HG02588 (cell line): ENCODE data around the gene ANKRD34C.
"Not testable (repeated sequence)": the region's sequence is repeated elsewhere in the genome, so short reads cannot be mapped to it uniquely, and the experiment has no call there.

Source experiments
- ATAC-seq: cut with Tn5 transposase; IDR thresholded peaks from one replicate; pipeline ENCODE4 v1.9.1; 2021; ENCODE audit warnings: mild to moderate bottlenecking, moderate library complexity; ENCODE audit not compliant: unreplicated experiment

ANKRD34C gene

GRCh38 chr15:79310985-79311900, 28.7 kb downstream of the ANKRD34C start, which contains the start of gene TMED3:
TMED3 (plus strand) TSS chr15:79311112; CDS start chr15:79311250, 138 bp downstream.
- ATAC-seq: peak; percentile 83

GRCh38 chr15:79311901-79312553, 29.5 kb downstream of the ANKRD34C start:
- no peak for ATAC-seq

- no peak for ATAC-seq
Measured at GRCh38 chr15:79314186-79314585, 31.7 kb downstream of the ANKRD34C start.

GRCh38 chr15:79314811-79315210, 32.3 kb downstream of the ANKRD34C start:
- ATAC-seq: no peak

GRCh38 chr15:79315623-79316328, 33.3 kb downstream of the ANKRD34C start:
- ATAC-seq: no peak

- no peak for ATAC-seq
Measured at GRCh38 chr15:79316864-79317263, 34.3 kb downstream of the ANKRD34C start.

- not testable (repeated sequence) for ATAC-seq
Measured at GRCh38 chr15:79319973-79320372, 37.5 kb downstream of the ANKRD34C start.

GRCh38 chr15:79321876-79322275, 39.4 kb downstream of the ANKRD34C start:
- ATAC-seq: no peak

GRCh38 chr15:79322306-79322705, 39.8 kb downstream of the ANKRD34C start:
- ATAC-seq: no peak

- ATAC-seq: no peak
Measured at GRCh38 chr15:79322945-79323344, 40.4 kb downstream of the ANKRD34C start.

GRCh38 chr15:79329171-79329611, 46.7 kb downstream of the ANKRD34C start:
- no peak for ATAC-seq
